ENCODE data around the gene LRP6.

The LRP6 gene

DNA sequence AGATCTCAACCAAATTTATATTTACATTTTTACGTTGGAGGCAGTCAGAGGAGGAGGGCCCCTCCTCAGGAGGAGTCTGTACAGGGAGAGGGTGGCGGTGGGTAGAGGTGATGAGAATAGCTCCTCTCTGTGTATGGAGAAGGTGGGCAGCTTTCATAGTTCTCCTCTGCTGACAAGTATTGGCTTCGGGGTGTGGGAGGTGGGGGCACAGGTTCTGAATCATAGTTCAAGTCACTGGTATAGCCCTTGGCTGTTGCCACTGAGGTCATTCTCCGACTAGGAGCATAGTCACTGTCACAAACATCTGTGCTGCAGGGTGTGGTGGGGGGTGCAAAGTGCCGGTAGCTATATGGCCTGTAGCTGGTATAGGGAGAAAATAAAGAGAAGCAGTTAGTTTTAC lies 145.8 kb downstream of the LRP6 start:
- no peak for DNase-seq (ENCODE audit: low read depth in 2 of 2)

- no peak for DNase-seq (ENCODE audit: low read depth in 2 of 2)
Measured at GRCh38 chr12:12116677-12117076, 150.2 kb downstream of the LRP6 start.

GRCh38 chr12:12115514-12115913 lies 151.3 kb downstream of the LRP6 start:
- DNase-seq (ENCODE audit: low read depth in 2 of 2): no peak

GRCh38 chr12:12110923-12111555 lies 155.8 kb downstream of the LRP6 start:
- DNase-seq (ENCODE audit: low read depth in 2 of 2): peak in 1 of 2 donors; percentile 40

GRCh38 chr12:12108441-12109058 lies 158.3 kb downstream of the LRP6 start:
- no peak for DNase-seq (ENCODE audit: low read depth in 2 of 2)

- no peak for DNase-seq (ENCODE audit: low read depth in 2 of 2)
Measured at GRCh38 chr12:12107678-12108077, 159.2 kb downstream of the LRP6 start.

DNA sequence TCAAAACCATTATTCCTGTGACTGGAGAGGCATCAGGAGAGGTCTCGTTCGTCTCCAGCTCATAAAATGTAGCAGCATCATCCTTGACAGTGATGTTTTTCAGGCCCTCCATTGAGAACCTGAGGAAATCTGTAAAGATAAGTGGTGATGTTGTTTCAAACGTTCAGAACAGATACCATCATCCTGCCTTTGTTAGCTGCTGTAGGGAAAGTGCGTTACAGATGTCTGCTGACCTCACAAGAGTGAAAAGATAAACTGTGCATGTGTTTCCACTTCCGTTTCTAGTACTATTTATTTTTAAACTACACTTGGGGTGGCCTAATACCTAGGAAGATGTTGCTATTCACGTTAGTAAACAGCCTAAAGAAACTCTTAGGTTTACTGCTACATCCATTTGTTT lies 167.7 kb downstream of the LRP6 start:
- no peak for DNase-seq (ENCODE audit: low read depth in 2 of 2)

GRCh38 chr12:12098691-12099015 lies 168.2 kb downstream of the LRP6 start:
- no peak for DNase-seq (ENCODE audit: low read depth in 2 of 2)

DNA sequence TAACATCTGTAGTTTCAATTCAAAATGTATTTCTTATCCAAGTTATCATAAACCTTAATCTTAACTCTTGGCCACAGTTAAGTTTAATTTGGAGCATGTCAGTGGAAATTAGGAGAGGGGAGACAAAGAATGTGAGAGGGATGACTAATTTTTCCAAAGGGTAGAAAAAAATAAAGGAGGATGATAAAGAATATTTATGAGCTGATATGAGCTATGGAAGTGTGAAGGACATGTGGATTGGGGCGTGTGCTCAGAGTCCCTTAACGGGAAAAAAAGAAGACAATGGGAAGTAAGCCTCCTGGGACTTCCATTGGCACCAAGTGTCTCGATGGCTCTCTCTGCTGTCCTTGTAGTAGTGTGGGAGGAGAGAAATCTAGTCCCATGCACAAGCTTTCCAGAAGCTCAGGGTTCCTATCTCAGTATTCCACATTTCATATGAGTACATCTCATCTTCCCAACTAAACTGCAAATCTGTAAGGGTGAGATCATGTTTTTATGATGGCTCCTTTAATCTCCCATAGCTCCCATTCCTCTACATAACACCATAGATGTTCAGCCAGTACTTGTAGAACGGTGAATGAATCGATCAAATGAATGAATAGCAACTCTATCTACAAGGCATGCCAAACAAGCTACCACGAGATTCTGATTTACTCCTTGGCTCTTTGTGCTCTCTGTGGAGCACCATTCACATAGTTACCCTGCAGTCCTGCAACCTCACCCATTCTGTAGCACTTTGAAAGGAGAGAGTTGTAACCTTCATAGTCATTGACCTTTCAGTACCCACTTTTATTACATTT lies 168.8 kb downstream of the LRP6 start:
- DNase-seq (ENCODE audit: low read depth in 2 of 2): no peak

GRCh38 chr12:12095021-12095420 lies 171.8 kb downstream of the LRP6 start:
- DNase-seq (ENCODE audit: low read depth in 2 of 2): no peak

DNA sequence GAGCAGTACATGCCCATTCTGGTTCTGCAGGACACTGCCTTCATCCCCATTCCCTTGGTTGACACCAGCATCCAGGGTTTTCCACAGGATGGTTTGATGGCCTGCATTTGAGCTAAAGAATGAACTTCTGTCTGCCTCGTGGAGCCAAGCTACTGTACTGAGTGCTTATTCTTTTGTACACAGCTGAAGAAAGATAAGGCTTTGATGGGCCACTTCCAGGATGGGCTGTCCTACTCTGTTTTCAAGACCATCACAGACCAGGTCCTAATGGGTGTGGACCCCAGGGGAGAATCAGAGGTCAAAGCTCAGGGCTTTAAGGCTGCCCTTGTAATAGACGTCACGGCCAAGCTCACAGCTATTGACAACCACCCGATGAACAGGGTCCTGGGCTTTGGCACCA lies 172.4 kb downstream of the LRP6 start:
- DNase-seq (ENCODE audit: low read depth in 2 of 2): no peak

- DNase-seq (ENCODE audit: low read depth in 2 of 2): no peak
Measured at GRCh38 chr12:12091977-12092663, 174.7 kb downstream of the LRP6 start.

DNA sequence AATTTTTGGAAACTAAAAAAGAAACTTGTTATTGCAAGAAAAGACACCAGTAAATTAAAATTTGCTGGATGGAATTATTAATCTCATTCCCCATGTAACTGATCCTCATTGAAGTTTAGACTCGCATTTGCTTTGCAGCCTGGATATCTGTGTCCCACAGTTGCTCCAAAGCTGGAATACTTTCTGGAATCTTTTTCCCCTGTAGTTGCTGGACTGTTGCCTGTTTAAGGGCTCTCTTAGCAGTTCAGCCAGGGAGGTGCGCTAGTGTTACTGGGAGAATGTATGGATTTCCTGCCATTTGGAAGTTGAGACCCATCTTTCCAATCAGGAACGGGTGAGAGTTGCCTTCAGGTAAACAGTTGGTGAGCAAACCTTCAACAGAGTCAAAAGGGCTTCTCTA lies 175.8 kb downstream of the LRP6 start:
- no peak for DNase-seq (ENCODE audit: low read depth in 2 of 2)

DNA sequence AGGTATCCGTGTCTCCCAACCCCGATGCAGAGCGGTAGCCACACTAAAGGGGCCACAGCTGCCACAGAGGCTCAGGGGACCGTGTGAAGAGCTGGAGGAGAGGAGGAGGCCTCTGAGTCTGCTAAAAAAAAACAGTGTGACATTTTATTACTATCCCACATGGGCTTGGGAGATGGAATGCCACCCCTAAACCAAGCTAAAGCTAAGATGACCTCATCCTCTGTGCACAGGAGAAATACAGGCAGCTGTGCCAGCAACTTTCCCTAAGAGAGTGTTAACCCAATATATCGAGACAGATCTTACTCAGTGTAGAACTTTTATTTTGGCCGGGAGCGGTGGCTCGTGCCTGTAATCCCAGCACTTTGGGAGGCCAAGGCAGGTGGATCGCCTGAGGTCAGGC lies 178.1 kb downstream of the LRP6 start:
- DNase-seq (ENCODE audit: low read depth in 2 of 2): no peak

DNA sequence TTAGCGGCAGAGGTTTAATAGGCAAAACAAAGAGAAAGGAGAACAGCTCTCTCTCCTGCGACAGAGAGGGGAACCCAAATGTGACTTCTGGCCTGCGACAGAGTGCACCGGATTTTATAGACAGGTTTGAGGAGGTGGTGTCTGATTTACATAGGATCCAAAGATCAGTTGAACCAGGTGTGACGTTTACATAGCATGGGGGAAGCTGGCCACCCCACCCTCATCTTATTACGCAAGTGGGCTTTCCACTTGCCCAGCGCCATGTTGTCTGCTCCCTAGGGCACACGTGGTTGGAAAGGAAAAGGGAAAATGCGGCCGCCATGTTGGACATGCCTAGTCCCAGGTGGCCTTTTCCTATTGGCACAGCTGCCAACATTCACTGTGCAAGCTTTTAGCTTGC lies 178.7 kb downstream of the LRP6 start:
- DNase-seq (ENCODE audit: low read depth in 2 of 2): no peak

DNA sequence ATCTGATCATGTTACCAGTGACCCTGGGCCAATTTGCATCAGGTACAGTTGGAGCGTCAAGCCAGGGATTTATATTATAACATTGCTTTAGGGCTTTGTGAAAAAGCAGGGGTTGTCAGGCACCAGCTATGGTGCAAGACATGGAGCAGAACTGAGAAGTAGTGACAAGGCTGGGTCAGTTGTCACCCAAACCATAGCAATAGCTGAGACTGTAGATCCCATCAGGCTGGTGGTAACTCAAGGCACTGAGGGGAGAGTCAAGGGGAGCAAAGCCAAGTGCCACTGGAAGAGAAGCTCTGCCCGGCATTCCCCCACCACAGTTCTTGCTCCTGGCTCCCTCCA lies 179.2 kb downstream of the LRP6 start:
- DNase-seq (ENCODE audit: low read depth in 2 of 2): no peak

DNA sequence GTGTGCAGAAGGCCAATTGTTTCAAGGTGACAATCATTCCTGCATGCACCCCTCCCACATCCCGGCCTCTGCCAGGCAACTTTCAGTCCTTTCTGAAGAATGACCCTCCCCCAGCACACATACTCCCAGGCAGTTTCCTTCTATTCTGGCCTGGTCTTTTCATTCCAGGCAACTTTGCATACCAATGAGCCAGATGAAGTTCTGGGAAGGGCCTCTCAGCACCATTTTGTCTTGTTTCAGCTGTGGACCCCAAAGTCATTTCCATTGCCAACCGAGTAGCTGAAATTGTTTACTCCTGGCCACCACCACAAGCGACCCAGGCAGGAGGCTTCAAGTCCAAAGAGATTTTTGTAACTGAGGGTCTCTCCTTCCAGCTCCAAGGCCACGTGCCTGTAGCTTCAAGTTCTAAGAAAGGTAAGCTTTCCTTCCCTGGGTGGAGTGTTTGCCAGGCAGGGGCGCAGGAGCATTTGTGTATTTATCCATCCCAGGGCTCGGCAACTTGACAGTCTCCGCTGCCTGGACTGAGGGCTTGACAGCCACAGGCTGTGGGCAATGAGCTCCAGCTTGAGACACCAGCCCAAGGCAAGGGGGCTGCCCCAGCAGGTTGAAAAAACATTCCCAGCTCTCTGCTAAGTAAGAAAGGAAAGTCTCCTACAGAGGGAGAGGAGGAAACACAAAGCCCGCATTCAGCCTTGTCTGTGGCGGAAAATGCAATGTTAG lies 179.7 kb downstream of the LRP6 start:
- no peak for DNase-seq (ENCODE audit: low read depth in 2 of 2)

DNA sequence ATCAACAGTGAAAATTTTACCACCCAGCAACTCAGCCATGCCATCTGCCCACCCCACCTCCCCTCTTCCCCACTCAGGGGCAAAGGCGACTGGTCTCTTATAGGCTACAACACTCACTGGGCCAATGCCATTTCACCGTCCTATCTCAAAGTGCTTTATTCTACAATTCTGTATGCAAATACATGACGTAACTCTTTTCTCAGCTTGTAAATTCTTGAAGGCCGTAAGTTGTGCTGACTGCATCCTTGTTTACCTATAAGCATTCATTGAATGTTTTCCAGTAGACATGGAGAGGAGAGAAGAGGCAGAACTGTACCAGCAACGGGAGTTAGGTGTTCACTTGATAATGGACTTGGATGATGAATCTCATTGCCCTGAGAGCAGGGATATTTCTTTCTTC lies 180.5 kb downstream of the LRP6 start:
- DNase-seq (ENCODE audit: low read depth in 2 of 2): no peak

- no peak for DNase-seq (ENCODE audit: low read depth in 2 of 2)
Measured at GRCh38 chr12:12083688-12084087, 183.2 kb downstream of the LRP6 start.

GRCh38 chr12:12081836-12082497 lies 184.9 kb downstream of the LRP6 start:
- no peak for DNase-seq (ENCODE audit: low read depth in 2 of 2)

DNA sequence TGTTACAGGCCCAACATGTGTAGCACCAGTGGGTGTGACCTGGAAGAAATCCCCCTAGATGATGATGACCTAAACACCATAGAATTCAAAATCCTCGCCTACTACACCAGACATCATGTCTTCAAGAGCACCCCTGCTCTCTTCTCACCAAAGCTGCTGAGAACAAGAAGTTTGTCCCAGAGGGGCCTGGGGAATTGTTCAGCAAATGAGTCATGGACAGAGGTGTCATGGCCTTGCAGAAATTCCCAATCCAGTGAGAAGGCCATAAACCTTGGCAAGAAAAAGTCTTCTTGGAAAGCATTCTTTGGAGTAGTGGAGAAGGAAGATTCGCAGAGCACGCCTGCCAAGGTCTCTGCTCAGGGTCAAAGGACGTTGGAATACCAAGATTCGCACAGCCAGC lies 187.6 kb downstream of the LRP6 start:
- DNase-seq (ENCODE audit: low read depth in 2 of 2): no peak
